AG09319 (cell line): ENCODE results near the gene TMC5.

Experiments
- DNase-seq: peaks from one replicate; pipeline ENCODE4 v3.0.0-alpha.2; 2010; ENCODE audit warnings: low read depth; ENCODE audit errors: extremely low read depth
- TF ChIP-seq, protein P1 (sequence below): IDR thresholded peaks from 2 replicates; pipeline ENCODE4 v1.5.1; 2011; ENCODE audit warnings: low read depth, mild to moderate bottlenecking, inconsistent platforms, low read length, moderate library complexity

The TMC5 gene

GRCh38 chr16:19468300-19468699 lies 50.6 kb downstream of the TMC5 start:
- TF ChIP-seq, protein P1, sequence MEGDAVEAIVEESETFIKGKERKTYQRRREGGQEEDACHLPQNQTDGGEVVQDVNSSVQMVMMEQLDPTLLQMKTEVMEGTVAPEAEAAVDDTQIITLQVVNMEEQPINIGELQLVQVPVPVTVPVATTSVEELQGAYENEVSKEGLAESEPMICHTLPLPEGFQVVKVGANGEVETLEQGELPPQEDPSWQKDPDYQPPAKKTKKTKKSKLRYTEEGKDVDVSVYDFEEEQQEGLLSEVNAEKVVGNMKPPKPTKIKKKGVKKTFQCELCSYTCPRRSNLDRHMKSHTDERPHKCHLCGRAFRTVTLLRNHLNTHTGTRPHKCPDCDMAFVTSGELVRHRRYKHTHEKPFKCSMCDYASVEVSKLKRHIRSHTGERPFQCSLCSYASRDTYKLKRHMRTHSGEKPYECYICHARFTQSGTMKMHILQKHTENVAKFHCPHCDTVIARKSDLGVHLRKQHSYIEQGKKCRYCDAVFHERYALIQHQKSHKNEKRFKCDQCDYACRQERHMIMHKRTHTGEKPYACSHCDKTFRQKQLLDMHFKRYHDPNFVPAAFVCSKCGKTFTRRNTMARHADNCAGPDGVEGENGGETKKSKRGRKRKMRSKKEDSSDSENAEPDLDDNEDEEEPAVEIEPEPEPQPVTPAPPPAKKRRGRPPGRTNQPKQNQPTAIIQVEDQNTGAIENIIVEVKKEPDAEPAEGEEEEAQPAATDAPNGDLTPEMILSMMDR: no peak

GRCh38 chr16:19472482-19472881 lies 54.8 kb downstream of the TMC5 start:
- DNase-seq: no peak
- TF ChIP-seq, protein P1: no peak

More at GRCh38 chr16:19468300-19468699, 50.6 kb downstream of the TMC5 start:
- no peak for DNase-seq

DNA sequence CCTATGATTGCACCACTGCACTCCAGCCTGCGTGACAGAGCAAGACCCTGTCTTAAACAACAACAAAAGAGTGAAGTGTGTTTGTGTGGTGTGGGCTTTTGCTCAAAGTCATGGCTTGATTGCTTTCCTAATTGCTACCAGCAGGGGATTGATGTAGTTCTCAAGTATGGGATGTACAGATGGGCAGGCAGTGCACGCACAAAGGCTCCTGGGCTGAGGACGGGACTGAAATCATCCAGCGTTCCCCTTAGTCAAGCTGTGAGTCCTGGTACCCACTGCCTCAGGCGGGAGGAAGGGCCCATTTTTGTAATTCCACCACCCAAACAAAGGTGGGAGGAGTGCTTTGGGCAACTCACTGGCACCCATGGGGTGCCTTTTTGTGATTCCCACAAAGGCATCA lies 56.9 kb downstream of the TMC5 start:
- TF ChIP-seq, protein P1: no peak
- no peak for DNase-seq

GRCh38 chr16:19478505-19478904 lies 60.8 kb downstream of the TMC5 start:
- DNase-seq: no peak
- TF ChIP-seq, protein P1: no peak

GRCh38 chr16:19479302-19479721 lies 61.6 kb downstream of the TMC5 start:
- TF ChIP-seq, protein P1: no peak
- no peak for DNase-seq

GRCh38 chr16:19481296-19481695 lies 63.6 kb downstream of the TMC5 start:
- DNase-seq: no peak
- TF ChIP-seq, protein P1: no peak

DNA sequence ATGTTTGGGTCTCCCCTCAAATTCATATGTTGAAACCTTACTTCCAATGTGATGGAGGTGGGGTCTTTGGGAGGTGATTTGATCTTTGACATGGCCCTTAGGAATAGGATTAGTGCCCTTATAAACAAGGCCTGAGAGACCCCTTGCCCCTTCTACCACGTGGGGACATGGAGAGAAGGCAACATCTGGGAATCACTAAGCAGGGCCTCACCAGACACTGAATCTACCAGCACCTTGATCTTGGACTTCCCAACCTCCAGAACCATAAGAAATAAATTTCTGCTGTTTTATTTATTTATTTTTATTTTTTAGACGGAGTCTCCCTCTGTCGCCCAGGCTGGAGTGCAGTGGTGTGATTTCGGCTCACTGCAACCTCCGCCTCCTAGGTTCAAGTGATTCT lies 64.1 kb downstream of the TMC5 start:
- TF ChIP-seq, protein P1: no peak
- no peak for DNase-seq
